ENCODE results near the gene EMX1.

The EMX1 gene

DNA sequence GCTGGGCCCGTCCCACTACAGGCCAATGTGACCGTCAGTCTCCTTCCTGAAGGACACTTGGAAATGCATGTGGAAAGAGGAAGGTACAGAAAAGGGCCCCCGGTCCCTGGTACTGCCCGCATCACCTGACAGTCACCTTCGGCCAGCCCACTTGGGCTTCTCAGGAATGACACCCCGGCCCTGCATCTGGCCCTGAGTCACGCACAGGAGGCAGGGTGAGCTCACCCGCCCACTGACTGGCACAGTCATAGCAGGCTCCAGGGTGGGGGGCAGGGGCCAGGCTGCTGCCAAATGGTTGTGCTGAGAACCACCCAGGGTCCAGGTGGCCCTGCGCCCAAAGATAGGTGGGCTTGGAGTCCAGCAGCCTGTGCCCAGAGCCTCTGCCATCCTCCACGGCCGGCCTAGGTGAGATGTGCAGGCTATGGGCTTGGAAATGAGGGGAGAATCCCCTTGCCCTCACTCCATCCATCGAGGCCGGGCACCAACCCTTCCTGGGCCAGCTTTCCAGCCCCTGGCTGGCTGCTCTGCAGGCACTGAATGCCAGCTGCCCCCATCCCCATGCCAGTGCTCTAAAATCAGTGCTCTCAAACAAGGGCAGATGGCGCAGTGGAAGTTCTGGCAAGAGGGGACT, 14.1 kb downstream of the EMX1 start:
- DNase-seq (ENCODE audit: low read depth, low spot score): no peak

DNA sequence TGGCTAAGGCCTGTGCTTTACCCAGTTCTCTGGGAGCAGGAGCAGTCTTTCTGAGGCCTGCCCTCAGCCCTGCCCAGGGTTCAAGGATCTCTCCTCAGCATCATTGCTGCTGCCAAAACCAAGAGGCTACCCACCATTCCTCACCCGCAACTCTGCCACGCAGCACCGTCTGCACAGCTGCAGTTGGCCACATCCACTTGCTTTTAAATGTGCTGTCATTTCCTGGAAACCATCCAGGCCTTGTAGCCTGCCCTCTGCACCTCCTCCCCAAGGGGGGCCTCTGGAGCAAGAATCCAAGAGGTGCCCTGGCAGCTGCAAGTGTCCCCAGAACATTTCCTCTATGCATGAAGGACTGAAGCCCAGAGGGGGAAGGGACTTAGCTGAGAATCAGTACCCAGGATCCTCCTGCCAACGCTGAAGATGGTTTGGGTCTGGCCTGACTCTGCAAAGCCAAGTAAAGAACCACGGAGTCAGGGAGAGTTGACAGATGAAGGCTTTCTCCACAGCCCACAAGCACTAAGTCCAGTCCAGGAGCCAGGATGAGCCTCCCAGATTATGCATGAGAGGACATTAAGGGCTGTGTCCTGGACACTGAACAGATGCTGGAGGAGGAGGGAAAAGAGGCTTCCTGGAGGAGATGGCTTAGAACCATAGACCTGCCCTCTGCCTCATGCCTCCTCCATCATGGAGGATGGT, 14.9 kb downstream of the EMX1 start:
- no peak overlapping the region for H3K4me3 ChIP-seq (ENCODE audit: low read depth, low read length)
- in situ Hi-C loops (cut with HindIII; ENCODE audit: low sequenced_read_pairs): no loop called here
- no peak for TF ChIP-seq CTCF (IDR thresholded peaks at IDR 0.05; ENCODE audit: low read depth, low read length)
- DNase-seq (ENCODE audit: low read depth, low spot score): no peak

More for the DNA sequence above, 14.1 kb downstream of the EMX1 start:
- in situ Hi-C loops (cut with HindIII; ENCODE audit: low sequenced_read_pairs): no loop called here
- TF ChIP-seq CTCF (IDR thresholded peaks at IDR 0.05; ENCODE audit: low read depth, low read length): no peak
- H3K4me3 ChIP-seq (ENCODE audit: low read depth, low read length): no peak overlapping the region

DNA sequence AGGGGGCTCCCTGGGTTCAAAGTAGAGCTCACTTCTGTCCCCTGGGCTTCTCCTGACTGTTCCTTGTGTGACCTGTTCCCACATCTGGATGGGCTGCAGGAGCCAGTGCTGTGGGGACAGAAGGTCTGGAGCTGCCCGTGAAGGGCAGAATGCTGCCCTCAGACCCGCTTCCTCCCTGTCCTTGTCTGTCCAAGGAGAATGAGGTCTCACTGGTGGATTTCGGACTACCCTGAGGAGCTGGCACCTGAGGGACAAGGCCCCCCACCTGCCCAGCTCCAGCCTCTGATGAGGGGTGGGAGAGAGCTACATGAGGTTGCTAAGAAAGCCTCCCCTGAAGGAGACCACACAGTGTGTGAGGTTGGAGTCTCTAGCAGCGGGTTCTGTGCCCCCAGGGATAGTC, 15.5 kb downstream of the EMX1 start:
- no peak for TF ChIP-seq CTCF (IDR thresholded peaks at IDR 0.05; ENCODE audit: low read depth, low read length)
- no peak overlapping the region for H3K4me3 ChIP-seq (ENCODE audit: low read depth, low read length)
- in situ Hi-C loops (cut with HindIII; ENCODE audit: low sequenced_read_pairs): no loop called here
- no peak for DNase-seq (ENCODE audit: low read depth, low spot score)

DNA sequence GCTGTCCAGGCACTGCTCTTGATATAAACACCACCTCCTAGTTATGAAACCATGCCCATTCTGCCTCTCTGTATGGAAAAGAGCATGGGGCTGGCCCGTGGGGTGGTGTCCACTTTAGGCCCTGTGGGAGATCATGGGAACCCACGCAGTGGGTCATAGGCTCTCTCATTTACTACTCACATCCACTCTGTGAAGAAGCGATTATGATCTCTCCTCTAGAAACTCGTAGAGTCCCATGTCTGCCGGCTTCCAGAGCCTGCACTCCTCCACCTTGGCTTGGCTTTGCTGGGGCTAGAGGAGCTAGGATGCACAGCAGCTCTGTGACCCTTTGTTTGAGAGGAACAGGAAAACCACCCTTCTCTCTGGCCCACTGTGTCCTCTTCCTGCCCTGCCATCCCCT, 15.9 kb downstream of the EMX1 start:
- TF ChIP-seq CTCF (IDR thresholded peaks at IDR 0.05; ENCODE audit: low read depth, low read length): no peak
- no peak overlapping the region for H3K4me3 ChIP-seq (ENCODE audit: low read depth, low read length)
- DNase-seq (ENCODE audit: low read depth, low spot score): no peak
- in situ Hi-C loops (cut with HindIII; ENCODE audit: low sequenced_read_pairs): no loop called here

DNA sequence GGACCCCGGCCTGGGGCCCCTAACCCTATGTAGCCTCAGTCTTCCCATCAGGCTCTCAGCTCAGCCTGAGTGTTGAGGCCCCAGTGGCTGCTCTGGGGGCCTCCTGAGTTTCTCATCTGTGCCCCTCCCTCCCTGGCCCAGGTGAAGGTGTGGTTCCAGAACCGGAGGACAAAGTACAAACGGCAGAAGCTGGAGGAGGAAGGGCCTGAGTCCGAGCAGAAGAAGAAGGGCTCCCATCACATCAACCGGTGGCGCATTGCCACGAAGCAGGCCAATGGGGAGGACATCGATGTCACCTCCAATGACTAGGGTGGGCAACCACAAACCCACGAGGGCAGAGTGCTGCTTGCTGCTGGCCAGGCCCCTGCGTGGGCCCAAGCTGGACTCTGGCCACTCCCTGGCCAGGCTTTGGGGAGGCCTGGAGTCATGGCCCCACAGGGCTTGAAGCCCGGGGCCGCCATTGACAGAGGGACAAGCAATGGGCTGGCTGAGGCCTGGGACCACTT, 16.4 kb downstream of the EMX1 start:
- DNase-seq (ENCODE audit: low read depth, low spot score): no peak
- no peak for TF ChIP-seq CTCF (IDR thresholded peaks at IDR 0.05; ENCODE audit: low read depth, low read length)
- no peak overlapping the region for H3K4me3 ChIP-seq (ENCODE audit: low read depth, low read length)
- in situ Hi-C loops (cut with HindIII; ENCODE audit: low sequenced_read_pairs): no loop called here

DNA sequence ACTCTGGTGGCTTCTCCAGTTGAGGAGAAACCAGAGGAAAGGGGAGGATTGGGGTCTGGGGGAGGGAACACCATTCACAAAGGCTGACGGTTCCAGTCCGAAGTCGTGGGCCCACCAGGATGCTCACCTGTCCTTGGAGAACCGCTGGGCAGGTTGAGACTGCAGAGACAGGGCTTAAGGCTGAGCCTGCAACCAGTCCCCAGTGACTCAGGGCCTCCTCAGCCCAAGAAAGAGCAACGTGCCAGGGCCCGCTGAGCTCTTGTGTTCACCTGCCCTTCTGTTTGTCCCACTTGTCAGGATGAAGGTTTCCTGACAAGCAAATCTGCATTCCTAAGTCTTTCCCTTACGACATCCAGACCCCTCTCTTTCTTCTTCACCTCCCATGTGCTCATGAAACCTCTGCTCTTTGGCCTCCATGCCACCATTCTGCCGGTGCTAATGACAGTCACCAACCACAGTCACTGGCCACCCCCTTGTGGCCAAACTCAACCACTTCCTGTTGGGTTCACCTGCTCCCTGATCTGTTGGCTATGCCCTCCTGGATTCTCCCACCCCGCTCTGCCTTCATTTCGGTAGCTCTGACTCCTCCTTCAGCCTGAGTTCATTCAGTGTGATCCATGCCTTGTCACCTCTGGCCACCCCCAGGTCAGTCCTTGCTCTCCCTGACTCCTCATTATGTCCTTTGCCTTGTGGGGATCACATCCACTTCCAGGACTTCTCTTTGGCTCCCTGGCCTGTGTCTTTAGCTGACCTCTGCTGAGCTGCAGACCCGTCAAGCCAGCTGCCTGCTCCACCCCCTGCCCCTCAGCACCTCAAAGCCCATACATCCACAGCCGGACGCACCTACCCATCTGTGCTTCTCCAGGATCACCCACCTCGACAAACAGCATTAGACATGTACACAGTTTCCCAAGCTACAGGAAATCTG, 17.6 kb downstream of the EMX1 start:
- TF ChIP-seq CTCF (IDR thresholded peaks at IDR 0.05; ENCODE audit: low read depth, low read length): peak; percentile 2
- in situ Hi-C loops (cut with HindIII; ENCODE audit: low sequenced_read_pairs): no loop called here
- no peak for DNase-seq (ENCODE audit: low read depth, low spot score)
- H3K4me3 ChIP-seq (ENCODE audit: low read depth, low read length): no peak overlapping the region

Data from astrocyte of the spinal cord (primary cell).